Liver (tissue), 9 donors: Measurements from ENCODE around the gene ENTPD3. TPM values are rescaled to one million over a fixed set of nuclear protein-coding genes. Genes with fewer than 3 reads are reported as not detected.

Experiments
- DNase-seq: peaks from one replicate; pipeline ENCODE4 v3.0.0-alpha.2; 2017; ENCODE audit warnings: low spot score
- H3K27ac ChIP-seq, 2 donors: one replicate each; pipeline ENCODE4 v1.7.0; 2013; ENCODE audit warnings: inconsistent platforms in 2 of 2, low read length in 2 of 2, control low read depth in 1 of 2, low read depth in 1 of 2, mild to moderate bottlenecking in 1 of 2
- H3K27me3 ChIP-seq, 4 donors: one replicate each; pipeline versions ENCODE4 v1.6.1 to v1.7.0; 2013; ENCODE audit warnings: low read length in 3 of 4, inconsistent platforms in 1 of 4, mild to moderate bottlenecking in 1 of 4, moderate library complexity in 1 of 4; ENCODE audit not compliant: control insufficient read depth in 4 of 4, insufficient read depth in 4 of 4
- H3K36me3 ChIP-seq, 4 donors: one replicate each; pipeline versions ENCODE4 v1.6.1 to v1.7.0; 2013; ENCODE audit warnings: low read length in 3 of 4, mild to moderate bottlenecking in 3 of 4, low read depth in 1 of 4, moderate library complexity in 1 of 4; ENCODE audit not compliant: control insufficient read depth in 4 of 4, insufficient read depth in 3 of 4
- H3K4me1 ChIP-seq, 4 donors: one replicate each; pipeline versions ENCODE4 v1.6.1 to v1.7.0; 2013; ENCODE audit warnings: low read length in 3 of 4, mild to moderate bottlenecking in 3 of 4, moderate library complexity in 1 of 4; ENCODE audit not compliant: control insufficient read depth in 4 of 4, insufficient read depth in 4 of 4
- H3K4me3 ChIP-seq, 3 donors: one replicate each; pipeline versions ENCODE4 v1.6.1 to v1.7.0; 2013; ENCODE audit warnings: low read length in 3 of 3, control low read depth in 1 of 3, low read depth in 1 of 3, mild to moderate bottlenecking in 1 of 3
- H3K9ac ChIP-seq, 2 donors: one replicate each; pipeline ENCODE4 v1.7.0; 2013; ENCODE audit warnings: low read length in 2 of 2, mild to moderate bottlenecking in 2 of 2, moderate library complexity in 2 of 2, control low read depth in 1 of 2, low read depth in 1 of 2
- H3K9me3 ChIP-seq, 4 donors: one replicate each; pipeline versions ENCODE4 v1.6.1 to v1.7.0; 2013; ENCODE audit warnings: low read length in 3 of 4; ENCODE audit not compliant: control insufficient read depth in 4 of 4
- GABPA ChIP-seq, 2 donors: IDR thresholded peaks in 1 of 2; conservative IDR thresholded peaks in 1 of 2; 2 replicates each; pipeline ENCODE4 v1.6.1; 2016; ENCODE audit warnings: antibody characterized with exemption in 2 of 2, mild to moderate bottlenecking in 1 of 2, moderate library complexity in 1 of 2
- HNF4A ChIP-seq, 2 donors: conservative IDR thresholded peaks; 2 replicates each; pipeline ENCODE4 v1.6.1; 2016; ENCODE audit warnings: antibody characterized with exemption in 2 of 2, mild to moderate bottlenecking in 2 of 2
- HNF4G ChIP-seq: IDR thresholded peaks from 2 replicates; pipeline ENCODE4 v1.6.1; 2016; ENCODE audit warnings: antibody characterized with exemption
- NR2F2 ChIP-seq: IDR thresholded peaks from 2 replicates; pipeline ENCODE4 v1.6.1; 2016; ENCODE audit warnings: antibody characterized with exemption
- RXRA ChIP-seq, 2 donors: IDR thresholded peaks; 2 replicates each; pipeline ENCODE4 v1.6.1; 2017 to 2018; ENCODE audit warnings: antibody characterized with exemption in 2 of 2, mild to moderate bottlenecking in 1 of 2
- SP1 ChIP-seq: IDR thresholded peaks from 2 replicates; pipeline ENCODE4 v1.6.1; 2018; ENCODE audit warnings: antibody characterized with exemption, mild to moderate bottlenecking
- WGBS: extraction: QIAGEN DNeasy Blood & Tissue Kit; methylation state at CpG from one replicate; pipeline ENCODE4 v1.1.7; 2013; 5-methylcytosine and 5-hydroxymethylcytosine counted together
- polyA plus RNA-seq, 2 donors: library from polyadenylated mRNA; stranded (reverse) in 1 of 2; unstranded in 1 of 2; fragments of 200-250 nt in 1 of 2; fragments of >200 nt in 1 of 2; fragmentation: Nextera tagmentation in 1 of 2; extraction: Ambion mirVana in 1 of 2; gene quantifications; one replicate each; pipeline versions ENCODE4 v1.2.1 to v1.2.3, GENCODE V29; 2013 to 2015
- total RNA-seq, 2 donors: library from RNA; depleted of rRNA; stranded (reverse); fragments of >200 nt; gene quantifications; one replicate each; pipeline ENCODE4 v1.2.3, GENCODE V29; 2014
- TF ChIP-seq, protein P1 (sequence below): IDR thresholded peaks from 2 replicates; pipeline ENCODE4 v1.6.1; 2016; ENCODE audit warnings: antibody characterized with exemption
- TF ChIP-seq, protein P2 (sequence below): IDR thresholded peaks from 2 replicates; pipeline ENCODE4 v1.6.1; 2016; ENCODE audit warnings: antibody characterized with exemption, mild to moderate bottlenecking
- donor health status: healthy.
- donor health status: healthy.
- donor health status: healthy.
- donor health status: healthy.
- donor health status: healthy.

The ENTPD3 gene
- total and polyA plus RNA-seq, 4 donors, result 0.08 TPM; not detected in 3

DNA sequence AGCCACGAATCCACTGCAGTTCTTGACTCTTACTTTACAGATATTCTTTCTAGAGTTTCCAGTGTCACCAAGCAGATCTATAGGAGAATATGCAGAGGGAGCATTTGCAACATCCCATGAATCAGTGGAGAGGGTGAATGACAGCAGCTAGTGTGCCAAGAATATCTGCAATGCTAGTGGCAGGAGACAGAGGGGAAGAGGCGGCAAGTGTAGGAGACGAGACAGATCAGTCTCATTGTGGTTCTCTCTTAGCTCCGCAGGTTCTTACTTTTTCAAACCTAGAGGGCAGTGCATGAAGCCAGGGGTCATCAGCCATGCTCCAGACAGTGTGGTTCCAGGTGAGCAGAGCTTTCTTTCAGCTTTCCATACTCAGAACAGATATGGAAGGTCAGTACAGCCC, 90.7 kb downstream of the ENTPD3 start:
- H3K36me3 ChIP-seq, result peaks cover 1 to 29% (median 18%) of the 10 kb centered on the region in 4 donors
- no peak for TF ChIP-seq SP1
- TF ChIP-seq RXRA (IDR thresholded peaks at IDR 0.05), result no peak
- TF ChIP-seq HNF4A (conservative IDR thresholded peaks at IDR 0.05), result no peak
- TF ChIP-seq, protein P1, sequence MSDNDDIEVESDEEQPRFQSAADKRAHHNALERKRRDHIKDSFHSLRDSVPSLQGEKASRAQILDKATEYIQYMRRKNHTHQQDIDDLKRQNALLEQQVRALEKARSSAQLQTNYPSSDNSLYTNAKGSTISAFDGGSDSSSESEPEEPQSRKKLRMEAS, result no peak
- TF ChIP-seq NR2F2, result no peak
- no peak for TF ChIP-seq GABPA (IDR thresholded peaks at IDR 0.05 in 1 of 2, conservative IDR thresholded peaks at IDR 0.05 in 1 of 2)
- TF ChIP-seq, protein P2, sequence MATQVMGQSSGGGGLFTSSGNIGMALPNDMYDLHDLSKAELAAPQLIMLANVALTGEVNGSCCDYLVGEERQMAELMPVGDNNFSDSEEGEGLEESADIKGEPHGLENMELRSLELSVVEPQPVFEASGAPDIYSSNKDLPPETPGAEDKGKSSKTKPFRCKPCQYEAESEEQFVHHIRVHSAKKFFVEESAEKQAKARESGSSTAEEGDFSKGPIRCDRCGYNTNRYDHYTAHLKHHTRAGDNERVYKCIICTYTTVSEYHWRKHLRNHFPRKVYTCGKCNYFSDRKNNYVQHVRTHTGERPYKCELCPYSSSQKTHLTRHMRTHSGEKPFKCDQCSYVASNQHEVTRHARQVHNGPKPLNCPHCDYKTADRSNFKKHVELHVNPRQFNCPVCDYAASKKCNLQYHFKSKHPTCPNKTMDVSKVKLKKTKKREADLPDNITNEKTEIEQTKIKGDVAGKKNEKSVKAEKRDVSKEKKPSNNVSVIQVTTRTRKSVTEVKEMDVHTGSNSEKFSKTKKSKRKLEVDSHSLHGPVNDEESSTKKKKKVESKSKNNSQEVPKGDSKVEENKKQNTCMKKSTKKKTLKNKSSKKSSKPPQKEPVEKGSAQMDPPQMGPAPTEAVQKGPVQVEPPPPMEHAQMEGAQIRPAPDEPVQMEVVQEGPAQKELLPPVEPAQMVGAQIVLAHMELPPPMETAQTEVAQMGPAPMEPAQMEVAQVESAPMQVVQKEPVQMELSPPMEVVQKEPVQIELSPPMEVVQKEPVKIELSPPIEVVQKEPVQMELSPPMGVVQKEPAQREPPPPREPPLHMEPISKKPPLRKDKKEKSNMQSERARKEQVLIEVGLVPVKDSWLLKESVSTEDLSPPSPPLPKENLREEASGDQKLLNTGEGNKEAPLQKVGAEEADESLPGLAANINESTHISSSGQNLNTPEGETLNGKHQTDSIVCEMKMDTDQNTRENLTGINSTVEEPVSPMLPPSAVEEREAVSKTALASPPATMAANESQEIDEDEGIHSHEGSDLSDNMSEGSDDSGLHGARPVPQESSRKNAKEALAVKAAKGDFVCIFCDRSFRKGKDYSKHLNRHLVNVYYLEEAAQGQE, result no peak
- no peak for TF ChIP-seq HNF4G
- peak overlapping the region; percentile 80 to 95 (median 91) for H3K4me3 ChIP-seq
- H3K4me1 ChIP-seq, result peaks cover 0 to 10% (median 7%) of the 10 kb centered on the region in 4 donors
- DNase-seq, result no peak
- peak overlapping the region; percentile 49 to 66 for H3K9ac ChIP-seq
- WGBS, result 45% methylated on average over 4 of the region's 4 CpGs
- no peaks in the 10 kb centered on the region for H3K9me3 ChIP-seq
- no peaks in the 10 kb centered on the region for H3K27me3 ChIP-seq
- no peak overlapping the region for H3K27ac ChIP-seq

Other genes starting within 250 kb of the ENTPD3 start
- 10 to 100 TPM; 10.9 to 22.2 TPM for gene EIF1B, start 77.5 kb upstream of the ENTPD3 start, total RNA-seq
- 10 to 100 TPM; 33.4 to 33.8 TPM for gene EIF1B, start 77.5 kb upstream of the ENTPD3 start, polyA plus RNA-seq
- gene RPL14, start 70.2 kb downstream of the ENTPD3 start, total RNA-seq, result 100 to 1,000 TPM in 1 of 2 donors, 10 to 100 TPM in 1; 82.6 to 169 TPM
- 100 to 1,000 TPM; 201 to 383 TPM for gene RPL14, start 70.2 kb downstream of the ENTPD3 start, polyA plus RNA-seq
- 1 to 10 TPM; 4.9 to 5.9 TPM for gene ZNF619, start 89.9 kb downstream of the ENTPD3 start, total RNA-seq
- gene ZNF619, start 89.9 kb downstream of the ENTPD3 start, polyA plus RNA-seq, result 1 to 10 TPM; 1.3 to 1.7 TPM
- 1 to 10 TPM; 2.4 to 7.1 TPM for gene ZNF620, start 118.9 kb downstream of the ENTPD3 start, total RNA-seq
- gene ZNF620, start 118.9 kb downstream of the ENTPD3 start, polyA plus RNA-seq, result 1 to 10 TPM in 1 of 2 donors, under 1 TPM in 1; 0.95 to 1.0 TPM
- gene ZNF621, start 137.8 kb downstream of the ENTPD3 start, total RNA-seq, result 10 to 100 TPM; 10.1 to 11.5 TPM
- gene ZNF621, start 137.8 kb downstream of the ENTPD3 start, polyA plus RNA-seq, result 1 to 10 TPM; 3.3 to 4.0 TPM